PC-3 (cell line): ENCODE measurements around the gene ZFP3. TPM values are rescaled to one million over a fixed set of nuclear protein-coding genes. Genes with fewer than 3 reads are reported as not detected.

Source experiments
- ATAC-seq: fragments of 200-7000 bp; cut with Tn5 transposase; 2 replicates; pipeline ENCODE4 v1.9.1; 2020; ENCODE audit warnings: mild to moderate bottlenecking, moderate library complexity
- BruUV-seq: library from RNA; stranded (reverse); fragments of 400-500 nt; replicated peaks from 2 replicates; lab custom pipeline; 2021; lab: Mats Ljungman, UMichigan
- CTCF ChIA-PET: fragments of 300-600 bp; sonication (Branson Sonifier 250); formaldehyde crosslinking; loops from one replicate; lab custom pipeline; 2022; ENCODE audit warnings: antibody characterized with exemption; lab: Charles Lee
- POLR2A ChIA-PET: fragments of 300-600 bp; sonication (Branson Sonifier 250); formaldehyde crosslinking; loops from one replicate; lab custom pipeline; 2022; ENCODE audit warnings: antibody characterized with exemption; ENCODE audit not compliant: unreplicated experiment; lab: Charles Lee
- DNase-seq: peaks from one replicate; pipeline ENCODE4 v3.0.0-alpha.2; 2015
- H2AFZ ChIP-seq: fragments of 300-600 bp; sonication (generic); 2 replicates; pipeline ENCODE4 v1.6.0; 2016; ENCODE audit warnings: antibody characterized with exemption, low read length
- H3F3A ChIP-seq: fragments of 300-600 bp; sonication (generic); one replicate; pipeline ENCODE4 v1.6.0; 2017; ENCODE audit warnings: antibody characterized with exemption, low read length, control low read depth, mild to moderate bottlenecking; ENCODE audit not compliant: unreplicated experiment
- H3K27ac ChIP-seq: fragments of 300-600 bp; sonication (generic); 2 replicates; pipeline ENCODE4 v1.5.1; 2016; ENCODE audit warnings: mild to moderate bottlenecking, low read length
- H3K27me3 ChIP-seq: fragments of 300-600 bp; sonication (generic); 2 replicates; pipeline ENCODE4 v1.6.1; 2016; ENCODE audit warnings: low read length, mixed read lengths
- H3K36me3 ChIP-seq: fragments of 300-600 bp; sonication (generic); 2 replicates; pipeline ENCODE4 v1.6.1; 2016; ENCODE audit warnings: low read depth, mixed run types, low read length, mixed read lengths
- H3K4me1 ChIP-seq: fragments of 300-600 bp; sonication (generic); 2 replicates; pipeline ENCODE4 v1.5.1; 2016; ENCODE audit warnings: low read length; ENCODE audit not compliant: insufficient read depth
- H3K4me2 ChIP-seq: fragments of 300-600 bp; sonication (generic); 2 replicates; pipeline ENCODE4 v1.6.0; 2016; ENCODE audit warnings: low read length
- H3K4me3 ChIP-seq: fragments of 300-600 bp; sonication (generic); 2 replicates; pipeline ENCODE4 v1.5.1; 2016; ENCODE audit warnings: mild to moderate bottlenecking, low read length, mixed read lengths
- H3K79me2 ChIP-seq: fragments of 300-600 bp; sonication (generic); 2 replicates; pipeline ENCODE4 v1.6.1; 2017; ENCODE audit warnings: low read length, mixed read lengths
- H3K9ac ChIP-seq: fragments of 300-600 bp; sonication (generic); 2 replicates; pipeline ENCODE4 v1.6.0; 2016; ENCODE audit warnings: mild to moderate bottlenecking, low read length
- H3K9me2 ChIP-seq: fragments of 300-600 bp; sonication (generic); replicated peaks from 2 replicates; pipeline ENCODE4 v1.6.1; 2016; ENCODE audit warnings: mixed run types, low read length, mixed read lengths
- H3K9me3 ChIP-seq: fragments of 300-600 bp; sonication (generic); 2 replicates; pipeline ENCODE4 v1.6.1; 2016; ENCODE audit warnings: low read length, mixed read lengths
- H4K20me1 ChIP-seq: fragments of 300-600 bp; sonication (generic); 2 replicates; pipeline ENCODE4 v1.6.1; 2016; ENCODE audit warnings: low read length, mixed read lengths
- CTCF ChIP-seq: fragments of 300-600 bp; sonication (generic); conservative IDR thresholded peaks from 2 replicates; pipeline ENCODE4 v1.5.1; 2017; ENCODE audit warnings: antibody characterized with exemption, low read depth, mild to moderate bottlenecking, low read length
- EZH2 ChIP-seq: fragments of 300-600 bp; sonication (generic); IDR thresholded peaks from one replicate; pipeline ENCODE4 v1.6.1; 2017; ENCODE audit warnings: antibody characterized with exemption, mild to moderate bottlenecking, low read length; ENCODE audit not compliant: unreplicated experiment
- EZH2phosphoT487 ChIP-seq: fragments of 300-600 bp; sonication (generic); IDR thresholded peaks from 2 replicates; pipeline ENCODE4 v1.6.1; 2018; ENCODE audit warnings: mild to moderate bottlenecking, antibody characterized with exemption, low read length, borderline replicate concordance
- intact Hi-C: fragments of 100-400 bp; cut with micrococcal nuclease; formaldehyde crosslinking; loops from 2 replicates; pipeline ENCODE4 v1.9.0; 2023
- total RNA-seq: library from RNA; depleted of rRNA; stranded (reverse); fragments of >200 nt; gene quantifications from 2 replicates; pipeline ENCODE4 v1.2.3, GENCODE V29; 2014

The ZFP3 gene
- total RNA-seq, 1 experiment from 2014 or later: 0.84 TPM

GRCh38 chr17:5055543-5055942 is 22.7 kb upstream of the ZFP3 start:
- Histone ChIP-seq H3K9me2 (no peaks in the 10 kb centered on the region), H3K9ac (no peak overlapping the region), H4K20me1 (no peaks in the 10 kb centered on the region), H3K36me3 (no peaks in the 10 kb centered on the region), H3F3A (no peaks in the 10 kb centered on the region), H3K79me2 (no peaks in the 10 kb centered on the region), H3K4me1 (no peaks in the 10 kb centered on the region), H3K4me3 (no peak overlapping the region), H3K9me3 (no peaks in the 10 kb centered on the region), H2AFZ (no peak overlapping the region), H3K27me3 (no peaks in the 10 kb centered on the region), H3K27ac (no peak overlapping the region), H3K4me2 (no peak overlapping the region)
- no TSS peak for BruUV-seq
- TF ChIP-seq EZH2phosphoT487: no peak
- no peak for TF ChIP-seq EZH2
- TF ChIP-seq CTCF: no peak
- ChIA-PET CTCF (no interaction called here), POLR2A (no interaction called here)
- intact Hi-C loops: no loop called here
- DNase-seq (no peak), ATAC-seq (no peak)

DNA sequence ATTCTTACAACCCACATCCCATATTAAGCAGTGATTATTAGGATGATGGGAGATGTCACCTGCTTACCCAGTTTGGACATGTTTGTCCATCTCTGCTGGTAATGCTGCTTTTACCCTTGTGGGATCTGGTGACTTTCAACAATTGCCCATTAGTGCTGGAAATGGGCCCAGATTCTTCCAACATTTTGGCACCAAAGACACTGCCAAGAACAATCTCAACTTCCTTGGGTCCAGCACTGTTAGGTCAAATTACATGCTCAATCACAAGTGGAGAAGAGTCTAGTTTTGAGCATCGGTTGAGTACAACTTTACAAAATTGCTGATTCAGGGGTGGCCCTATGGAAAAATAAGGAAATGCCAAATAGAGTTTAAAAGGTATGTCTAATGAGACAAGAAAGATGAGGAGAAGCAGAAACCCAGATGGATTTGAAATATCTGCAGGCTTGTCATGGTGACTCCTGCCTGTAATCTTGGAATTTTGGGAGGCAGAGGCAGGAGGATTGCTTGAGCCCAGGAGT is 13.0 kb upstream of the ZFP3 start:
- H2AFZ ChIP-seq: no peak overlapping the region
- ChIA-PET CTCF (no interaction called here), POLR2A (no interaction called here)
- BruUV-seq: no TSS peak
- no peak overlapping the region for H3K27ac ChIP-seq
- no peak for ATAC-seq
- H3K27me3 ChIP-seq: no peaks in the 10 kb centered on the region
- intact Hi-C loops: no loop called here
- no peak for TF ChIP-seq EZH2
- no peak for TF ChIP-seq CTCF
- no peak for TF ChIP-seq EZH2phosphoT487
- no peaks in the 10 kb centered on the region for H3K79me2 ChIP-seq
- H3K9me3 ChIP-seq: no peaks in the 10 kb centered on the region
- no peak overlapping the region for H3K9ac ChIP-seq
- no peaks in the 10 kb centered on the region for H4K20me1 ChIP-seq
- H3K4me2 ChIP-seq: no peak overlapping the region
- no peaks in the 10 kb centered on the region for H3K9me2 ChIP-seq
- H3K4me3 ChIP-seq: no peak overlapping the region
- no peaks in the 10 kb centered on the region for H3F3A ChIP-seq
- no peaks in the 10 kb centered on the region for H3K4me1 ChIP-seq
- no peak for DNase-seq
- no peaks in the 10 kb centered on the region for H3K36me3 ChIP-seq

DNA sequence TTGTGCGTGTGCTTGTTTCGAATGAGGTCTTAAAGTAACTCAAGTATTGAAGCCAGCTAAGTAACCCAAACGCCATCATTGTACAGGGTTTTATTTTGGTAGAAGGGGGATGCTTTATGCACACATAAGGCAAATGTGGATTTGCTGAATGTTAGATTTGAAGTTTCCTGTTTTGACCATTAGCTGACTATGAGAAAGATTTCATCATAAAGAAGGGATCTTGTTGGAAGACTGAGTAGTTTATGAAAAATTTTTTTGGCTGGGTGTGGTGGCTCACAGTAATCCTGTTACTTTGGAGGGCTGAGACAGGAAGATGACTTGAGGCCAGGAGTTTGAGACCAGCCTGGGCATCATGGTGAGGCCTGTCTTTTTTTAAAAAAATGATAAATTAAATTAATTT is 10.0 kb upstream of the ZFP3 start:
- no peak overlapping the region for H3K4me2 ChIP-seq
- no peaks in the 10 kb centered on the region for H3K9me2 ChIP-seq
- H3K4me3 ChIP-seq: no peak overlapping the region
- intact Hi-C loops: no loop called here
- ATAC-seq (no peak), DNase-seq (no peak)
- H2AFZ ChIP-seq: no peak overlapping the region
- no peaks in the 10 kb centered on the region for H3K36me3 ChIP-seq
- no peaks in the 10 kb centered on the region for H3K9me3 ChIP-seq
- TF ChIP-seq CTCF (no peak), EZH2phosphoT487 (no peak), EZH2 (no peak)
- BruUV-seq: no TSS peak
- H3F3A ChIP-seq: no peaks in the 10 kb centered on the region
- H3K27me3 ChIP-seq: no peaks in the 10 kb centered on the region
- H4K20me1 ChIP-seq: no peaks in the 10 kb centered on the region
- CTCF ChIA-PET: no interaction called here
- POLR2A ChIA-PET: no interaction called here
- H3K79me2 ChIP-seq: no peaks in the 10 kb centered on the region
- H3K4me1 ChIP-seq: no peaks in the 10 kb centered on the region
- H3K9ac ChIP-seq: no peak overlapping the region
- no peak overlapping the region for H3K27ac ChIP-seq
